Loucy (cell line): ENCODE results near the gene TBC1D22A.

Source experiments
- EZH2phosphoT487 ChIP-seq: fragments of 200-600 bp; IDR thresholded peaks from 2 replicates; pipeline ENCODE4 v1.6.1; 2018; ENCODE audit warnings: antibody characterized with exemption, mild to moderate bottlenecking, moderate library complexity, borderline replicate concordance
- TF ChIP-seq, protein P1 (sequence below): fragments of 200-600 bp; sonication (generic); conservative IDR thresholded peaks from 2 replicates; pipeline ENCODE4 v1.5.1; 2014; ENCODE audit warnings: mild to moderate bottlenecking, antibody characterized with exemption, low read length

- TF ChIP-seq EZH2phosphoT487 = no peak
- TF ChIP-seq, protein P1, sequence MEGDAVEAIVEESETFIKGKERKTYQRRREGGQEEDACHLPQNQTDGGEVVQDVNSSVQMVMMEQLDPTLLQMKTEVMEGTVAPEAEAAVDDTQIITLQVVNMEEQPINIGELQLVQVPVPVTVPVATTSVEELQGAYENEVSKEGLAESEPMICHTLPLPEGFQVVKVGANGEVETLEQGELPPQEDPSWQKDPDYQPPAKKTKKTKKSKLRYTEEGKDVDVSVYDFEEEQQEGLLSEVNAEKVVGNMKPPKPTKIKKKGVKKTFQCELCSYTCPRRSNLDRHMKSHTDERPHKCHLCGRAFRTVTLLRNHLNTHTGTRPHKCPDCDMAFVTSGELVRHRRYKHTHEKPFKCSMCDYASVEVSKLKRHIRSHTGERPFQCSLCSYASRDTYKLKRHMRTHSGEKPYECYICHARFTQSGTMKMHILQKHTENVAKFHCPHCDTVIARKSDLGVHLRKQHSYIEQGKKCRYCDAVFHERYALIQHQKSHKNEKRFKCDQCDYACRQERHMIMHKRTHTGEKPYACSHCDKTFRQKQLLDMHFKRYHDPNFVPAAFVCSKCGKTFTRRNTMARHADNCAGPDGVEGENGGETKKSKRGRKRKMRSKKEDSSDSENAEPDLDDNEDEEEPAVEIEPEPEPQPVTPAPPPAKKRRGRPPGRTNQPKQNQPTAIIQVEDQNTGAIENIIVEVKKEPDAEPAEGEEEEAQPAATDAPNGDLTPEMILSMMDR = no peak
Measured at GRCh38 chr22:46843821-46844255, 81.4 kb downstream of the TBC1D22A start.
